Activated T-helper 1 cell treated with anti-CD3 and anti-CD28 coated beads, Interleukin-12 subunit alpha, Interleukin-12 subunit beta, Interleukin-2, Interleukin-4 antibody, amounts not matched to agents 30 ng/mL and 10 ng/mL and 1 ng/mL, durations not matched to agents 14 hours and 24 hours and 36 hours (primary cell): ENCODE results near the gene GDF9. TPM values are rescaled to one million over a fixed set of nuclear protein-coding genes. Genes with fewer than 3 reads are reported as not detected.

Experiments
- DNase-seq: peaks from one replicate; pipeline ENCODE4 v3.0.0; 2021; ENCODE audit warnings: low spot score
- H3K27ac Mint-ChIP-seq: one replicate; pipeline ENCODE4 v1.8.0; 2021; ENCODE audit warnings: mild to moderate bottlenecking, mixed read lengths
- H3K27me3 Mint-ChIP-seq: one replicate; pipeline ENCODE4 v1.8.0; 2022; ENCODE audit warnings: mild to moderate bottlenecking, moderate library complexity, mixed read lengths; ENCODE audit not compliant: insufficient read depth
- H3K36me3 Mint-ChIP-seq: one replicate; pipeline ENCODE4 v1.8.0; 2021; ENCODE audit warnings: low read depth, mixed read lengths
- H3K4me1 Mint-ChIP-seq: one replicate; pipeline ENCODE4 v1.8.0; 2021; ENCODE audit warnings: low read depth, mixed read lengths
- H3K4me3 Mint-ChIP-seq: one replicate; pipeline ENCODE4 v1.8.0; 2021; ENCODE audit warnings: mild to moderate bottlenecking, moderate library complexity, mixed read lengths
- H3K9me3 Mint-ChIP-seq: one replicate; pipeline ENCODE4 v1.8.0; 2021; ENCODE audit warnings: mixed read lengths
- intact Hi-C: fragments of 100-400 bp; cut with micrococcal nuclease; formaldehyde crosslinking; loops from one replicate; pipeline ENCODE4 v1.15.1; 2024
- total RNA-seq: library from RNA; stranded (reverse); gene quantifications from 2 replicates; pipeline ENCODE4 v1.2.3, GENCODE V29; 2022

Gene GDF9
- total RNA-seq, 1 donor from 2014 or later: 0.57 TPM

GRCh38 chr5:132887283-132887682 is 21.0 kb upstream of the GDF9 start:
- Mint-ChIP-seq H3K4me3 (no peak overlapping the region), H3K9me3 (no peaks in the 10 kb centered on the region), H3K27me3 (no peaks in the 10 kb centered on the region), H3K4me1 (peaks cover 29% of the 10 kb centered on the region), H3K36me3 (peaks cover 48% of the 10 kb centered on the region), H3K27ac (no peak overlapping the region)
- intact Hi-C loops: no loop called here
- no peak for DNase-seq

- H3K27me3 Mint-ChIP-seq: no peaks in the 10 kb centered on the region
- H3K4me1 Mint-ChIP-seq: peaks cover 29% of the 10 kb centered on the region
- H3K9me3 Mint-ChIP-seq: no peaks in the 10 kb centered on the region
- peaks cover 42% of the 10 kb centered on the region for H3K36me3 Mint-ChIP-seq
- intact Hi-C loops: no loop called here
- H3K27ac Mint-ChIP-seq: no peak overlapping the region
- no peak overlapping the region for H3K4me3 Mint-ChIP-seq
- DNase-seq: no peak
Measured at GRCh38 chr5:132886064-132886823, 20.0 kb upstream of the GDF9 start.

GRCh38 chr5:132884548-132884947 is 18.3 kb upstream of the GDF9 start:
- intact Hi-C loops: no loop called here
- Mint-ChIP-seq H3K36me3 (peaks cover 48% of the 10 kb centered on the region), H3K9me3 (no peaks in the 10 kb centered on the region)

GRCh38 chr5:132883261-132883834 is 17.1 kb upstream of the GDF9 start:
- no peaks in the 10 kb centered on the region for H3K9me3 Mint-ChIP-seq
- H3K4me1 Mint-ChIP-seq: peaks cover 24% of the 10 kb centered on the region
- H3K4me3 Mint-ChIP-seq: no peak overlapping the region
- DNase-seq: no peak
- H3K27me3 Mint-ChIP-seq: no peaks in the 10 kb centered on the region
- peaks cover 48% of the 10 kb centered on the region for H3K36me3 Mint-ChIP-seq
- intact Hi-C loops: loop anchor here (1.0 to 2.0 kb wide), 4 partner anchors 17 to 497 kb away; partner anchors contain the start of genes GDF9, SHROOM1 and UQCRQ
- H3K27ac Mint-ChIP-seq: peak overlapping the region; percentile 22

More at GRCh38 chr5:132884548-132884947, 18.3 kb upstream of the GDF9 start:
- no peak for DNase-seq
- Mint-ChIP-seq H3K27ac (no peak overlapping the region), H3K4me1 (peaks cover 24% of the 10 kb centered on the region), H3K4me3 (no peak overlapping the region), H3K27me3 (no peaks in the 10 kb centered on the region)

- H3K27ac Mint-ChIP-seq: no peak overlapping the region
- peaks cover 26% of the 10 kb centered on the region for H3K36me3 Mint-ChIP-seq
- no peak for DNase-seq
- no peaks in the 10 kb centered on the region for H3K27me3 Mint-ChIP-seq
- no peaks in the 10 kb centered on the region for H3K4me1 Mint-ChIP-seq
- intact Hi-C loops: no loop called here
- no peak overlapping the region for H3K4me3 Mint-ChIP-seq
- no peaks in the 10 kb centered on the region for H3K9me3 Mint-ChIP-seq
Measured at GRCh38 chr5:132877938-132878337, 11.7 kb upstream of the GDF9 start.

GRCh38 chr5:132877466-132877865 is 11.2 kb upstream of the GDF9 start:
- intact Hi-C loops: no loop called here
- H3K4me3 Mint-ChIP-seq: no peak overlapping the region
- no peak overlapping the region for H3K27ac Mint-ChIP-seq
- H3K4me1 Mint-ChIP-seq: no peaks in the 10 kb centered on the region
- no peak for DNase-seq
- H3K9me3 Mint-ChIP-seq: no peaks in the 10 kb centered on the region
- no peaks in the 10 kb centered on the region for H3K27me3 Mint-ChIP-seq
- peaks cover 26% of the 10 kb centered on the region for H3K36me3 Mint-ChIP-seq

GRCh38 chr5:132876020-132876759 is 9.9 kb upstream of the GDF9 start:
- Mint-ChIP-seq H3K27ac (no peak overlapping the region), H3K36me3 (peaks cover 29% of the 10 kb centered on the region)
- intact Hi-C loops: no loop called here

GRCh38 chr5:132873930-132874271 is 7.6 kb upstream of the GDF9 start:
- Mint-ChIP-seq H3K27ac (no peak overlapping the region), H3K27me3 (no peaks in the 10 kb centered on the region), H3K4me1 (peaks cover 7% of the 10 kb centered on the region), H3K9me3 (no peaks in the 10 kb centered on the region), H3K4me3 (no peak overlapping the region), H3K36me3 (peaks cover 30% of the 10 kb centered on the region)
- no peak for DNase-seq
- intact Hi-C loops: no loop called here

More at GRCh38 chr5:132876020-132876759, 9.9 kb upstream of the GDF9 start:
- Mint-ChIP-seq H3K4me1 (no peaks in the 10 kb centered on the region), H3K4me3 (no peak overlapping the region), H3K9me3 (no peaks in the 10 kb centered on the region), H3K27me3 (no peaks in the 10 kb centered on the region)
- no peak for DNase-seq

- H3K9me3 Mint-ChIP-seq: no peaks in the 10 kb centered on the region
- no peak within 1 kb of the TSS for H3K27ac Mint-ChIP-seq
Measured at GRCh38 chr5:132873119-132873929, 7.1 kb upstream of the GDF9 start, which contains the start of gene LEAP2. Gene LEAP2, plus strand, starts transcription at chr5:132873668. Its CDS starts 27 bp downstream, at chr5:132873695.

GRCh38 chr5:132872788-132873118 is 6.5 kb upstream of the GDF9 start:
- H3K36me3 Mint-ChIP-seq: peaks cover 30% of the 10 kb centered on the region

More at GRCh38 chr5:132873119-132873929, 7.1 kb upstream of the GDF9 start, which contains the start of gene LEAP2:
- Mint-ChIP-seq H3K4me3 (no peak within 1 kb of the TSS), H3K36me3 (peaks cover 33% of the 10 kb centered on the region), H3K4me1 (peaks cover 11% of the 10 kb centered on the region), H3K27me3 (no peaks in the 10 kb centered on the region)
- intact Hi-C loops: no loop called here
- DNase-seq: no peak

GRCh38 chr5:132871459-132872284 is 5.4 kb upstream of the GDF9 start:
- no peaks in the 10 kb centered on the region for H3K9me3 Mint-ChIP-seq
- intact Hi-C loops: no loop called here
- no peak overlapping the region for H3K4me3 Mint-ChIP-seq
- no peak for DNase-seq
- H3K27ac Mint-ChIP-seq: no peak overlapping the region
- H3K4me1 Mint-ChIP-seq: peaks cover 25% of the 10 kb centered on the region
- no peaks in the 10 kb centered on the region for H3K27me3 Mint-ChIP-seq
- H3K36me3 Mint-ChIP-seq: peaks cover 33% of the 10 kb centered on the region

More at GRCh38 chr5:132872788-132873118, 6.5 kb upstream of the GDF9 start:
- Mint-ChIP-seq H3K4me1 (peaks cover 17% of the 10 kb centered on the region), H3K27ac (no peak overlapping the region), H3K9me3 (no peaks in the 10 kb centered on the region), H3K27me3 (no peaks in the 10 kb centered on the region), H3K4me3 (no peak overlapping the region)
- intact Hi-C loops: no loop called here
- no peak for DNase-seq

GRCh38 chr5:132870801-132871200 is 4.5 kb upstream of the GDF9 start:
- Mint-ChIP-seq H3K9me3 (no peaks in the 10 kb centered on the region), H3K27me3 (no peaks in the 10 kb centered on the region), H3K4me1 (peaks cover 26% of the 10 kb centered on the region), H3K4me3 (no peak overlapping the region), H3K36me3 (peaks cover 35% of the 10 kb centered on the region), H3K27ac (no peak overlapping the region)
- intact Hi-C loops: no loop called here
- no peak for DNase-seq
